Parathyroid adenoma (tissue), 2 donors: ENCODE measurements around the gene ADAMTS7.

Experiments used
- H2AFZ ChIP-seq: fragments of 300-600 bp; sonication (generic); one replicate; pipeline ENCODE4 v1.7.0; 2017; ENCODE audit warnings: antibody characterized with exemption, mild to moderate bottlenecking
- H3K27ac ChIP-seq: fragments of 300-600 bp; sonication (generic); one replicate; pipeline ENCODE4 v1.7.0; 2017
- H3K27me3 ChIP-seq: fragments of 300-600 bp; sonication (generic); one replicate; pipeline ENCODE4 v1.7.0; 2017; ENCODE audit warnings: low read length; ENCODE audit not compliant: control insufficient read depth, insufficient read depth
- H3K36me3 ChIP-seq: fragments of 300-600 bp; sonication (generic); one replicate; pipeline ENCODE4 v1.7.0; 2017; ENCODE audit warnings: low read length; ENCODE audit not compliant: control insufficient read depth, insufficient read depth
- H3K4me1 ChIP-seq: fragments of 300-600 bp; sonication (generic); one replicate; pipeline ENCODE4 v1.7.0; 2017; ENCODE audit warnings: control low read depth
- H3K4me2 ChIP-seq: fragments of 300-600 bp; sonication (generic); one replicate; pipeline ENCODE4 v1.7.0; 2017; ENCODE audit warnings: low read length
- H3K4me3 ChIP-seq: fragments of 300-600 bp; sonication (generic); one replicate; pipeline ENCODE4 v1.7.0; 2017; ENCODE audit warnings: low read depth, low read length
- H3K79me2 ChIP-seq: fragments of 300-600 bp; sonication (generic); one replicate; pipeline ENCODE4 v1.7.0; 2017; ENCODE audit warnings: control low read depth
- H3K9ac ChIP-seq: fragments of 300-600 bp; sonication (generic); one replicate; pipeline ENCODE4 v1.7.0; 2017; ENCODE audit warnings: mild to moderate bottlenecking
- H3K9me3 ChIP-seq: fragments of 300-600 bp; sonication (generic); one replicate; pipeline ENCODE4 v1.7.0; 2017; ENCODE audit warnings: low read length; ENCODE audit not compliant: control insufficient read depth
- CTCF ChIP-seq: fragments of 300-600 bp; sonication (generic); IDR thresholded peaks from one replicate; pipeline ENCODE4 v1.7.0; 2017; ENCODE audit warnings: antibody characterized with exemption, mild to moderate bottlenecking
- donor health status: primary hyperparathyroidism.

The ADAMTS7 gene

GRCh38 chr15:78811124-78811824, at the start of gene ADAMTS7:
Gene ADAMTS7 (minus strand): TSS chr15:78811464. CDS start chr15:78811220, 244 bp downstream.
- peak within 1 kb of the TSS; percentile 29 for H3K27ac ChIP-seq
- peak within 1 kb of the TSS; percentile 79 for H2AFZ ChIP-seq
- H3K27me3 ChIP-seq: no peaks in the 10 kb centered on the region
- H3K79me2 ChIP-seq: no peaks in the 10 kb centered on the region
- H3K4me3 ChIP-seq: peak within 1 kb of the TSS; percentile 58
- H3K36me3 ChIP-seq: no peaks in the 10 kb centered on the region
- peak; percentile 35 for TF ChIP-seq CTCF
- no peak within 1 kb of the TSS for H3K9ac ChIP-seq
- peak within 1 kb of the TSS; percentile 66 for H3K4me2 ChIP-seq
- H3K9me3 ChIP-seq: no peaks in the 10 kb centered on the region
- H3K4me1 ChIP-seq: no peaks in the 10 kb centered on the region

GRCh38 chr15:78859971-78860719, 48.9 kb upstream of the ADAMTS7 start:
- H3K27ac ChIP-seq: no peak overlapping the region
- no peak overlapping the region for H3K9ac ChIP-seq
- peak overlapping the region; percentile 64 for H3K4me2 ChIP-seq
- no peaks in the 10 kb centered on the region for H3K4me1 ChIP-seq
- H3K4me3 ChIP-seq: peak overlapping the region; percentile 61
- H3K79me2 ChIP-seq: no peaks in the 10 kb centered on the region
- H2AFZ ChIP-seq: peak overlapping the region; percentile 86
- TF ChIP-seq CTCF: peak; percentile 42
- no peaks in the 10 kb centered on the region for H3K9me3 ChIP-seq
- H3K27me3 ChIP-seq: no peaks in the 10 kb centered on the region
- no peaks in the 10 kb centered on the region for H3K36me3 ChIP-seq

- no peak overlapping the region for H3K4me3 ChIP-seq
- no peaks in the 10 kb centered on the region for H3K9me3 ChIP-seq
- no peak overlapping the region for H3K27ac ChIP-seq
- H3K9ac ChIP-seq: no peak overlapping the region
- no peaks in the 10 kb centered on the region for H3K4me1 ChIP-seq
- H2AFZ ChIP-seq: no peak overlapping the region
- H3K36me3 ChIP-seq: no peaks in the 10 kb centered on the region
- H3K27me3 ChIP-seq: no peaks in the 10 kb centered on the region
- H3K79me2 ChIP-seq: no peaks in the 10 kb centered on the region
- TF ChIP-seq CTCF: no peak
- H3K4me2 ChIP-seq: no peak overlapping the region
Measured at GRCh38 chr15:78855746-78856145, 44.5 kb upstream of the ADAMTS7 start.

- TF ChIP-seq CTCF: no peak
- Histone ChIP-seq H3K36me3 (no peaks in the 10 kb centered on the region), H3K4me3 (no peak overlapping the region), H3K9me3 (no peaks in the 10 kb centered on the region), H3K4me1 (no peaks in the 10 kb centered on the region), H3K79me2 (no peaks in the 10 kb centered on the region), H3K27ac (no peak overlapping the region), H2AFZ (no peak overlapping the region), H3K9ac (no peak overlapping the region), H3K4me2 (no peak overlapping the region), H3K27me3 (no peaks in the 10 kb centered on the region)
Measured at GRCh38 chr15:78854833-78855372, 43.6 kb upstream of the ADAMTS7 start.
